Adrenal gland (tissue), 12 donors: Measurements from ENCODE around the gene BMP6. TPM values are rescaled to one million over a fixed set of nuclear protein-coding genes. Genes with fewer than 3 reads are reported as not detected.

Source experiments
- DNase-seq, 7 donors: peaks; one replicate each; pipeline ENCODE4 v3.0.0-alpha.2; 2019 to 2020
- H3K27ac ChIP-seq, 5 donors: fragments of 200-600 bp; sonication (generic) in 4 of 5; 1 replicate in 3 of 5; 2 replicates in 2 of 5; pipeline versions ENCODE4 v1.5.1 to v1.8.0; 2016 to 2020; ENCODE audit warnings: mild to moderate bottlenecking in 1 of 5
- H3K27me3 ChIP-seq: fragments of 200-600 bp; 2 replicates; pipeline ENCODE4 v1.8.0; 2021
- H3K36me3 ChIP-seq, 2 donors: fragments of 200-600 bp; replicated peaks in 1 of 2; 1 replicate in 1 of 2; 2 replicates in 1 of 2; pipeline versions ENCODE4 v1.5.1 to v1.8.0; 2018 to 2022
- H3K4me1 ChIP-seq, 2 donors: fragments of 200-600 bp; replicated peaks in 1 of 2; 1 replicate in 1 of 2; 2 replicates in 1 of 2; pipeline versions ENCODE4 v1.5.1 to v1.8.0; 2018 to 2021
- H3K4me3 ChIP-seq, 4 donors: fragments of 200-600 bp; sonication (generic) in 3 of 4; one replicate each; pipeline ENCODE4 v1.5.1; 2016 to 2018
- H3K9me3 ChIP-seq, 3 donors: fragments of 200-600 bp; sonication (generic) in 1 of 3; replicated peaks in 1 of 3; 1 replicate in 2 of 3; 2 replicates in 1 of 3; pipeline versions ENCODE4 v1.5.1 to v1.8.0; 2016 to 2021
- POLR2A ChIP-seq, 2 donors: fragments of 450-650 bp; IDR thresholded peaks; one replicate each; pipeline ENCODE4 v1.6.1; 2017; ENCODE audit warnings: antibody characterized with exemption in 2 of 2, mild to moderate bottlenecking in 2 of 2, moderate library complexity in 1 of 2
- WGBS, 4 donors: extraction: QIAGEN DNeasy Blood & Tissue Kit in 2 of 4; methylation state at CpG; one replicate each; pipeline versions ENCODE4 v1.1.5 to v1.1.7; 2013 to 2017; 5-methylcytosine and 5-hydroxymethylcytosine counted together
- intact Hi-C, 2 donors: fragments of 100-400 bp; cut with DNase I; formaldehyde crosslinking; loops; one replicate each; pipeline versions ENCODE4 v1.14.1 to v1.15.0; 2022 to 2023
- polyA plus RNA-seq, 3 donors: library from polyadenylated mRNA; stranded (reverse); fragments of 200-250 nt in 2 of 3; fragments of 350-450 nt in 1 of 3; fragmentation: Illumina TruSeq in 1 of 3; extraction: RNeasy Lipid Tissue Mini Kit (QIAGEN cat#74804) in 1 of 3; gene quantifications; one replicate each; pipeline ENCODE4 v1.2.3, GENCODE V29; 2013 to 2014
- total RNA-seq, 9 donors: library from RNA; depleted of rRNA in 4 of 9; stranded (reverse); fragments of >200 nt in 4 of 9; fragments of 120-200 nt in 1 of 9; fragmentation: NEBNext Ultra II Directional in 1 of 9; extraction: Animal tissue kit (Norgen Biotek cat#: 25700) in 1 of 9; gene quantifications; one replicate each; pipeline versions ENCODE4 v1.1.0 to v1.2.4, GENCODE V29; 2013 to 2023
- TF ChIP-seq, protein P1 (sequence below), 6 experiments: fragments of 450-650 bp in 4 of 6; fragments of 200-600 bp in 2 of 6; sonication (generic) in 1 of 6; IDR thresholded peaks; 1 replicate in 5 of 6; 2 replicates in 1 of 6; pipeline versions ENCODE4 v1.5.1 to v1.8.0; 2016 to 2021; ENCODE audit warnings: antibody characterized with exemption in 6 of 6, mild to moderate bottlenecking in 2 of 6, moderate library complexity in 1 of 6
- donor health status: healthy with polysubstance abuse.
- donor health status: Bipolar disorder and iron deficiency.
- donor health status: DM: yes; HTN: yes; CAD: no.
- donor health status: DM: no; HTN: no; CAD: no.
- donor health status: DM: no; HTN: no; CAD: no.
- donor health status: DM: yes; HTN: yes; CAD: no.

Gene BMP6
- total and polyA plus RNA-seq, 12 donors: 1.4 to 17.0 (median 4.2) TPM

DNA sequence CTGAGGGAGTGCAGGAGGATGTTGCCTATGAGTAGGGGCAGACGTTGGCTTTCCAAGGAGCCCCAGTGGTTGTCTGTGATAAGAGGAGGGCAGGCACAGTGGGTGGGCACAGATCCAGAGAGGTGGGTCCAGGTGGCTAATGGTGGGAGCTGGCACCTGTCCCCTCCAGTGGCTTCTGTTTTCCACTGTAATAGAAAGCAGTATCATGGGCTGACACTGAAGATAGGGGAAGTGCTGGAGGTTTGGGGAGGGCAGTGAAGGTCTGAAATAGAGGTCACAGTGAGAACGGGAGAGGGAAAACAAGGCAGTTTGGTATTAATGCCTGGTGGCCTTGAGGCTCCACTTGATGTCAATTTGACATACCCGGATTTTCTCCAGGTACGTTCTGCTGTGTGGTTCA, 195.1 kb downstream of the BMP6 start:
- H3K4me3 ChIP-seq: no peak overlapping the region
- H3K27ac ChIP-seq: no peak overlapping the region
- 75 to 79% (median 76%) methylated on average over 4 of the region's 4 CpGs for WGBS, 4 donors
- DNase-seq: no peak
- no peaks in the 10 kb centered on the region for H3K4me1 ChIP-seq
- H3K27me3 ChIP-seq: no peaks in the 10 kb centered on the region
- H3K9me3 ChIP-seq: no peaks in the 10 kb centered on the region
- TF ChIP-seq, protein P1, sequence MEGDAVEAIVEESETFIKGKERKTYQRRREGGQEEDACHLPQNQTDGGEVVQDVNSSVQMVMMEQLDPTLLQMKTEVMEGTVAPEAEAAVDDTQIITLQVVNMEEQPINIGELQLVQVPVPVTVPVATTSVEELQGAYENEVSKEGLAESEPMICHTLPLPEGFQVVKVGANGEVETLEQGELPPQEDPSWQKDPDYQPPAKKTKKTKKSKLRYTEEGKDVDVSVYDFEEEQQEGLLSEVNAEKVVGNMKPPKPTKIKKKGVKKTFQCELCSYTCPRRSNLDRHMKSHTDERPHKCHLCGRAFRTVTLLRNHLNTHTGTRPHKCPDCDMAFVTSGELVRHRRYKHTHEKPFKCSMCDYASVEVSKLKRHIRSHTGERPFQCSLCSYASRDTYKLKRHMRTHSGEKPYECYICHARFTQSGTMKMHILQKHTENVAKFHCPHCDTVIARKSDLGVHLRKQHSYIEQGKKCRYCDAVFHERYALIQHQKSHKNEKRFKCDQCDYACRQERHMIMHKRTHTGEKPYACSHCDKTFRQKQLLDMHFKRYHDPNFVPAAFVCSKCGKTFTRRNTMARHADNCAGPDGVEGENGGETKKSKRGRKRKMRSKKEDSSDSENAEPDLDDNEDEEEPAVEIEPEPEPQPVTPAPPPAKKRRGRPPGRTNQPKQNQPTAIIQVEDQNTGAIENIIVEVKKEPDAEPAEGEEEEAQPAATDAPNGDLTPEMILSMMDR (IDR thresholded peaks at IDR 0.05): no peak
- TF ChIP-seq POLR2A (IDR thresholded peaks at IDR 0.05): no peak
- H3K36me3 ChIP-seq: no peaks in the 10 kb centered on the region
- intact Hi-C loops: no loop called here

DNA sequence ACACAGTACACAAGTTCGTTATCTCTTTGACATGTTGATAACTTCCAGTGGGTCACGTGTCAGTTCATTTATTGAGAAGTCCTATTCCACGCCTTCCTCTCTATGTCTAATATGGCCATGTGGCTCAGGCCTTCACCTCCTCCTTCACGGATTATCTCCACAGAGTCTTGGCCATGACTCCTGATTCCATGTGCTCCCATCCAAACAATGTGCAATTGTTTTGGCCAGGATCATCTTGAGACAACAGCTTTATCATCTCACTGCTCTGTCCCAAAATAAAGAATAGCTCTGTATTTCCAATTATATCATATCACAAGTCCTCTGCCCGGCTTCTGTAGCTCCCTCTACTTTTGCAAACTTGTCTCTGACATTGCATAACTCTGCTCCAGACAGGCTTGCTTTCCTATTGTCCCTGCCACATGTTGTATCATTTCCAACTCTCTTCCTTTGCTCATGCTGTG, 195.8 kb downstream of the BMP6 start:
- DNase-seq: no peak
- H3K27me3 ChIP-seq: no peaks in the 10 kb centered on the region
- H3K4me1 ChIP-seq: no peaks in the 10 kb centered on the region
- no peak overlapping the region for H3K27ac ChIP-seq
- no peak for TF ChIP-seq POLR2A (IDR thresholded peaks at IDR 0.05)
- TF ChIP-seq, protein P1 (IDR thresholded peaks at IDR 0.05): no peak
- intact Hi-C loops: no loop called here
- no peaks in the 10 kb centered on the region for H3K9me3 ChIP-seq
- no peak overlapping the region for H3K4me3 ChIP-seq
- H3K36me3 ChIP-seq: no peaks in the 10 kb centered on the region
- 71 to 79% (median 74%) methylated on average over 5 of the region's 5 CpGs for WGBS, 4 donors

DNA sequence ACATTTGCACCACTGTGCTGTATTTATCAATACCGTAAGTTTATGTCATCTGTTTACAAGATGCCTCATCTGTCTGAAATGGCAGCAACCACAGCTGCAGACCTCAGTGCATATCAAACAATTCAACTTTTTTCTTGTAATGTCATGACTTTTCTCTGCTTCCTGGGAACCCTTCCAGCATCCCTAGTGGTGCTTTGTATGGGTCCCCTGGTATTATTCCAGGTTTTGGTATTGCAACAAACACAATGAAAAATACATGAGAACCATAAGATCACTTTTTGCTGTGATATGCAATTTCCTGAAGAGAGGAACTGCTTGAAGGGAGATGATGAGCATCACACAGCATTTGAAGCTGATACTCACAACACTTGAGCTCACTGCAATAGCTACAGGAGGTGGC, 196.7 kb downstream of the BMP6 start:
- no peak for TF ChIP-seq POLR2A (IDR thresholded peaks at IDR 0.05)
- TF ChIP-seq, protein P1 (IDR thresholded peaks at IDR 0.05): no peak
- Histone ChIP-seq H3K9me3 (no peaks in the 10 kb centered on the region), H3K4me1 (no peaks in the 10 kb centered on the region), H3K27ac (no peak overlapping the region), H3K27me3 (no peaks in the 10 kb centered on the region), H3K36me3 (no peaks in the 10 kb centered on the region), H3K4me3 (no peak overlapping the region)
- no peak for DNase-seq
- intact Hi-C loops: no loop called here
- WGBS, 4 donors: 73 to 80% (median 75%) methylated on average over 1 of the region's 1 CpG

DNA sequence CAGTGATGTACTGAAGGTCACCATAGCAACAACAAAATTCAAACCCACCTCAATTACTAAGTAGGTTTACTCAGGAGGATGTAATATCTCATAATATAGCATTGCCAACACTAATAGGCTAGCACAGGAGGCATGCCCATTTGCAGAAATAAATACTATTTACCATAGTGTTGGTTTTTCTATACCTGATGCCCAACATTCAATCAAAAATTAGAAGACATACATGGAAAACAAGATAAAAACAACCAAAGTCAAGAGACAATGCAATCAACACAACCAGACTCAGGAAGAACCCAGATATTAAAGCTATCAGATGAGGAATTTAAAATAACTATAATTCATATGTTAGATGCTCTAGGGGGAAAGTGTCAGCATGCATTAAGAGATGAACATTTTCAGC, 199.0 kb downstream of the BMP6 start:
- no peaks in the 10 kb centered on the region for H3K27me3 ChIP-seq
- DNase-seq: no peak
- intact Hi-C loops: no loop called here
- H3K27ac ChIP-seq: no peak overlapping the region
- no peaks in the 10 kb centered on the region for H3K36me3 ChIP-seq
- H3K9me3 ChIP-seq: no peaks in the 10 kb centered on the region
- no peaks in the 10 kb centered on the region for H3K4me1 ChIP-seq
- TF ChIP-seq, protein P1 (IDR thresholded peaks at IDR 0.05): no peak
- TF ChIP-seq POLR2A (IDR thresholded peaks at IDR 0.05): no peak
- H3K4me3 ChIP-seq: no peak overlapping the region

Other genes with a start within 250 kb of the BMP6 start
- 10 to 100 TPM; 12.9 to 61.4 (median 42.9) TPM for gene DSP, start 184.4 kb upstream of the BMP6 start, total RNA-seq
- 10 to 100 TPM in 1 of 3 donors, 1 to 10 TPM in 2; 4.1 to 12.3 (median 5.9) TPM for gene DSP, start 184.4 kb upstream of the BMP6 start, polyA plus RNA-seq
- 10 to 100 TPM in 5 of 9 donors, 1 to 10 TPM in 4; 2.5 to 13.1 (median 10.1) TPM for gene SNRNP48, start 135.9 kb upstream of the BMP6 start, total RNA-seq
- gene SNRNP48, start 135.9 kb upstream of the BMP6 start, polyA plus RNA-seq: 10 to 100 TPM in 1 of 3 donors, 1 to 10 TPM in 2; 3.5 to 10.5 (median 6.4) TPM
- gene TXNDC5, start 184.7 kb downstream of the BMP6 start, total RNA-seq: 100 to 1,000 TPM in 7 of 9 donors, 10 to 100 TPM in 2; 94.0 to 192 (median 129) TPM
- gene TXNDC5, start 184.7 kb downstream of the BMP6 start, polyA plus RNA-seq: 100 to 1,000 TPM in 1 of 3 donors, 10 to 100 TPM in 2; 51.6 to 130 (median 55.5) TPM